HL-60/S4 treated with phorbol 12-myristate 13-acetate at 8.2 ng/mL for 4 days and 3 days (cell line): ENCODE measurements around the gene BLOC1S4.
"Not testable (repeated sequence)": the region's sequence is repeated elsewhere in the genome, so short reads cannot be mapped to it uniquely, and the experiment has no call there.

Source experiments
- in situ Hi-C: fragments of 300-500 bp; cut with MboI; formaldehyde crosslinking; loops from 2 replicates; pipeline ENCODE4 v1.15.0; 2022; ENCODE audit warnings: low sequenced_read_pairs

BLOC1S4 gene

DNA sequence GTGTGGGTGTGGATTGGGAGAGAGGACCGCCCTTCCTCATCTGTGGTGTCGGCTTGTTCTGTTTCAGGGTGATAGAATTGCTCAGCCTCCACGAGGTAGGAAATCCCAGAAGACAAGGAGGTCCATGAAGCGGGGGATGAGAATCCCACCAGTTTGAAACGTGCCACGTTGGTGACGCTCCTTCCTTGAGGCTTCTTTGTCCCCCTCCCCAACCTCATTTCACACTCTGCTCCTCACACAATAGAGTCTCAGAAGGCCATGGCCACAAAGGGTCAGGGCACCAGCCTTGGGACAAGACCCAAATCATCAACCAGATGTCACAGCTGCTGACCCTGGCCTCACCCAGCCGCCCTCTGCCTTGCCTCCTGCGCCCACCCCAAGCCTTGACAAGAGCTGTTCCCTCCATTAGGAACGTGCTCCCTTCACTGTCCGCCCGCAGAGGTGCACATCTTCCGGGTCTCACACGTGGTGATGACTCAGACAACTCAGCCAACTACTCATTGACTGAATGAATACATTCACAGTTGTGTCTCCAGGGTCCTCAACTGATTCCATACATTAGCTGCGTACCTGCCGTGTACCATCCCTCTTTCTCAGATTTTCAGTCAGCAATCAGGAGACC, 18.3 kb downstream of the BLOC1S4 start:
- in situ Hi-C loops: no loop called here

- in situ Hi-C loops: no loop called here
These were observed 23.9 kb downstream of the BLOC1S4 start for GRCh38 chr4:6739920-6740319.

- in situ Hi-C loops: no loop called here
These were observed 24.4 kb downstream of the BLOC1S4 start for GRCh38 chr4:6740347-6740746.

DNA sequence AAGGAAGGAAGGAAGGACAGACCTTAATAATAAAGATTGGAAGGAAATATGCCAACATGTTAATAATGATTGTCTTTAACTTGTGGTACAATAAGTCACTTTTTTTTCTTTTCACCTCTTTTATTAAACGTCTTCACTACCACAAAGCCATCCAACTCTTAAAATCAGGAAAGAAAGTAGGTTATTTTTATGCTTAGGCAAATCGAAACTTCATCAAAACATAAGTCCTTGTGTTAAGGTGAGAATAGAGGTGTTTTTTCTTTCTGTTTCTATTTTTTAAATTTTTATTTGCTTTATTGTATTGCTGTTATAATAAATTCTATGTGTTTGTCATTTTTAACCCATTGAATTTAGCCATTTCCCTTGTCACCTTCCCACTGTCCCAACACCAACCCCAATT, 26.5 kb downstream of the BLOC1S4 start:
- in situ Hi-C loops: no loop called here

- in situ Hi-C loops: no loop called here
These were observed 27.0 kb downstream of the BLOC1S4 start for GRCh38 chr4:6742989-6743388.

DNA sequence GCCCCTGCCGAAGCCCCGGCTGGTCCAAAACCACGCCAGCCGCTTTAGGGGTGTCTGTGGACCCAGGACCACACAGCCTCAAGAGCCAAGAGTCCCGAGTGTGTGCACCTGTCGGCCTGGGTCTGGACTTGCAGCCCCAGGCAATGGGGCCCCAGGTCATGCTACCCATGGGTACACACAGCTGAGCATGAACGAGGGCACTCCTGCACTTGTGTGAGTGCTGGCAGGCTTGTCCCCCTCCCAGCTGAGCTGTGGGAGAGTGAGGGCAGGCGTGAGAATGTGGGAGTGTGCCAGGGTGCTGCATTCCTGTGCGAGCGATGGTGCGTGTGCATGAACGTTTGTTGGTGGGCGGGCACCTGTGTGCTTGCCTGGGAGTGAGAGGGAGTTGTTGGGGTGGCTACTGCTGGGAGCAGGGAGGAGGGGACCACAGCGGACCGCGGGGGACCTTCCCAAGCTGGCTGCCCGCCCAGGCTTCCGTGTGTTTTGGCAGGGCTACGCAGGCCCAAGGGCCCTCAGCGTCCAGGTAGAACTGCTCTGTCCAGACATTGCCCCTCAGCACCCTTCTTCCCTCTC, 30.8 kb downstream of the BLOC1S4 start:
- in situ Hi-C loops: no loop called here

GRCh38 chr4:6747294-6748051, 31.5 kb downstream of the BLOC1S4 start:
- in situ Hi-C loops: no loop called here

DNA sequence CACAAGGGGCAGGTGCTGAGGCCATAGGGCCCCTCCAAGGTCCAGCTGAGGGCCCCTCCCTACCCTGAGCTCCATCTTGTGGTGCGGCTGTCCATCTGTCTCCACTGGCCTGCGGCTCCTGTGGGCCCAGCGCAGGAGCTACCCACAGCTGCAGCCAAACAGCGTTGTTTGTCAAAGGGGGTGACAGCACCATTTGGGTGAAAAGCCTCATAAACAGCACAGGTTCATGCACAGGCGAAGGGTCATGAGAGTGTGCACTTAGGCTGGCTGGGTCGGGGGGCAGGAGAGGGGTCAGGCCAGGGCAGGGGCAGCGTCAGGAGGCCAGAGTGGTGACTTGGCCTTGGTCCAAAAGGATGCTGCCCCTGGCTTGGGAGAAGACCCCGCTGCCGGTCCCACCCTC, 32.3 kb downstream of the BLOC1S4 start:
- in situ Hi-C loops: no loop called here

- in situ Hi-C loops: no loop called here
These were observed 33.6 kb downstream of the BLOC1S4 start for GRCh38 chr4:6749340-6750171.

GRCh38 chr4:6750286-6751221, 34.6 kb downstream of the BLOC1S4 start:
- in situ Hi-C loops: no loop called here

GRCh38 chr4:6751611-6752485, 35.9 kb downstream of the BLOC1S4 start:
- in situ Hi-C loops: no loop called here

GRCh38 chr4:6752486-6752829, 36.5 kb downstream of the BLOC1S4 start:
- in situ Hi-C loops: no loop called here

DNA sequence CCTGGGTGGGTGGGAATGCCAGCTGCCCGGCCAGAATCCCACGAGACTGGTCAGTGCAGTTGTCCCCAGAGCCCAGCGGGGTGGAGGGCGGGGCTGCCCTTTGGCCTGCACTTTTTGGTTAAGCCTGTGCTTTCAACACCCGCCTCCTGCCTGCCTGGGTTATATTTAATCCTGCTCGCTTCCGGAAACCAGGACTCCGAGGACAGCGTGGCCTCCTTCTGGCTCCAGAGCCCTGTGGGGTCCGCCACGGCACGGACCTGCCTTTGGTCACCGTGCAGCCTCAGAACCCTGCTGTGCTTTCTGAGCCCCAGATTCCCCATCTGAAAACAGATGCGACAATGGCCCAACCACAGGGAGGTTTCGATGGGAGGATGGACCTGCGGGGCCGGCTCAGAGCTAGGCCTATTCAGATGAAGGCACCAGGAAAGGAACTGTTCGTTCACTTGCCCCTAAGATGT, 37.2 kb downstream of the BLOC1S4 start:
- in situ Hi-C loops: no loop called here

DNA sequence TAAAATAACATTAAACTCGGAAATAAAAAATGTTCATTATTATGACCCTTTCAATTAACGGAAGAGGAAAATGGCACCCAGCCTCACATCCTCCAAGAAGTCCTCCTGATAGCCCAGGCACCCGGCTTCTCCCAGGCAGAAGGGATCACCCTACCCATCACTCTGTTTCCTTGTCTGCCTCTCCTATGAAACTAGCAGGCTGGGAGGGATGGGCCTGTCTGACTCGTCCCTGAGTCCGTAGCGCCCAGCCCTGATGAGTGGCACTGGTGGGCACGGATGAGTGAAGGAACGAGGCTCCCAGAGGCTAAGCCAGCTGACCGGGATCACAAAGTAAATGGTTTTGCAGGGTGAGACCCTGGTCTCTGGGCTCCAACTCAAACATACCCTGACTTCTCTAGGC, 37.9 kb downstream of the BLOC1S4 start:
- in situ Hi-C loops: no loop called here

GRCh38 chr4:6754481-6755087, 38.6 kb downstream of the BLOC1S4 start:
- in situ Hi-C loops: no loop called here

- in situ Hi-C loops: no loop called here
These were observed 39.2 kb downstream of the BLOC1S4 start for GRCh38 chr4:6755088-6755753.

GRCh38 chr4:6756345-6756744, 40.4 kb downstream of the BLOC1S4 start:
- in situ Hi-C loops: not testable (repeated sequence)

DNA sequence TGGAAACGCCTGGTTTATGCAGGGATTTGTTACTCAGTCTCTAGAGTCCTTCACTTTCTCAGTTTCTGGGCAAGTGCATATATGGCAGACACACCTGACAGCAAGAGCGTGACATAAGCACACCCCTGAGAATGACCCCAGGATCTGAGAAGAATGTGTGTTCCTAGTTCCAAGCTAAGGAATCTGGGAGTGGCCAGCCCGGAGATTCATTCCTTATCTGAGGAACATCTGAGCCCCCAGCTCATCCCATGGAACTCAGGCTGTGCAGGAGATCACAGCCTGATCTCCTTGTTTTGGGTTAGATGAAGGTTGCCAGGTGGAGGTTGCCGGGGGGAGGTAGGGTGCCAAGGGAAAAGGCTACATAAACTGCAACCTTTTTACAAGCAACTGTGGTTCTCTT, 42.8 kb downstream of the BLOC1S4 start:
- in situ Hi-C loops: no loop called here
